Pons (tissue), 1 donor: ENCODE results near the gene PXDN.

Experiments used
- DNase-seq: peaks from one replicate; pipeline ENCODE4 v3.0.0-alpha.2; 2016; ENCODE audit warnings: low spot score

Gene PXDN

DNA sequence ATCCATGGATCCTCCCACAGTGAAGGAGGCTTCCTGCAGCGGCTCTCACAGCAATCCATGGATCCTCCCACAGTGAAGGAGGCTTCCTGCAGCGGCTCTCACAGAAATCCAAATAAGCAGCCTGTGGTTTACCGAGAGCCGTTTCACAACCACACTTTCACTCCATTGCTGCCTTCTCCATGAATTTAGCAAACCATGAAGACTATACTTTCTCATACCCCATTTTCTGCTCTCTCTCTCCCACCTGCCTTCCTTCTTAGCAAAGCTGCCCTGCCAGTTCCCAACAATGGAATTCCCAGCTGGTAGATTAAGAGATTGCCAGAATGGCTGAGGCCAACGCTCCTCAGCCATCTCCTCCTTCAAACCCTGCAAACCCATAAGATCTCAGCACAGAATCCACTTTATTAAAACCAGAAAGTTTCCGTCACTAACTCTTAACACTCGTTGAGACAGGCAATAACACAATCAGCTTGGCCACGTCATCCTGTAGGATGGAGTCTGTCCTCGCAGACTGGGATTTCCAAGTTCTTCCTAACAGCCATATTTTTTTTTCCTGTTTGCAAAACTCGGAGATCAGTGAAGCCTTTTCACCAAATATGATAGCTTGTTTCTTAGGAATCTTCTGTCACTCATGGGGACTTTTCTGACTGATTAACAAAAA is 162.2 kb downstream of the PXDN start:
- no peak for DNase-seq
